Stimulated activated CD4-positive, alpha-beta T cell treated with anti-CD3 and anti-CD28 coated beads, Interleukin-4, amount 100 ng/mL, for 24 hours (primary cell): ENCODE results near the gene KRT4.

Experiments
- DNase-seq: peaks from one replicate; pipeline ENCODE4 v3.0.0-alpha.2; 2020

KRT4 gene

GRCh38 chr12:52836491-52837412, 22.8 kb upstream of the KRT4 start:
- no peak for DNase-seq

DNA sequence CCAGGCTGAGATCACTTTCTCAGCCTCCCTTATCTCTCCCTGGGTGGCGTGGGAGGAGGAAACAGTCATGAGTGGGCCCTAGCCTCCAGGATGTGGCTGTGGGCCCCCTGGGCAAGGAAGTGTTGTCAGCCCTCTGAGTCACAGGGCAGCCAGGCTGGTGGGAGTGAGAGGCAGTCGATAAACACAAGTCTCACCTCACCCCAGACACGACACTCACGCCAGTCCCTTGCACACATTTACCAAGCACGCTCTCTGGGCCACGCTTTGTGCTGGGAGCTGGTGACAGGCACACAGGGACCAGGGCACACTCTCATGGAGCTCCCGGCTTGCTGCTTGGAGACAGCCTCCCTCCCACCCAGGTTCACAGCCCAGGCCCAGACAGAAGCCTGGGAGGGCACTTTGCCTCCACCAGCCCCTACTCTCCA, 22.1 kb upstream of the KRT4 start:
- peak; percentile 67 for DNase-seq

- DNase-seq = no peak
These were observed 21.5 kb upstream of the KRT4 start for GRCh38 chr12:52835271-52836041.

DNA sequence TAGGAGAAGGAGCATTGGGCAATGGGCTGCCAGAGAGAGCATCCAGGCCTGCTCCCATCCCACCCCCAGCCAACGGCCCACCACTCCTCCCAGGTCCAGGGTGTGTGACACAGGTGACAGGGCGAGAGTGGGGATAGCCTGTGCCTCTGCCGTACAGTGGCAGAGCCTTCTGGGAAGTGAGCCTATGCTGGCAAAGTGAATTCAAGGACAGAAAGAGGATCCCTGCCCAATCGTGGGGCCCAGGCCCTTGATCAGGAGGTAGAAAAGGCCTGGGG, 20.7 kb upstream of the KRT4 start:
- no peak for DNase-seq

DNA sequence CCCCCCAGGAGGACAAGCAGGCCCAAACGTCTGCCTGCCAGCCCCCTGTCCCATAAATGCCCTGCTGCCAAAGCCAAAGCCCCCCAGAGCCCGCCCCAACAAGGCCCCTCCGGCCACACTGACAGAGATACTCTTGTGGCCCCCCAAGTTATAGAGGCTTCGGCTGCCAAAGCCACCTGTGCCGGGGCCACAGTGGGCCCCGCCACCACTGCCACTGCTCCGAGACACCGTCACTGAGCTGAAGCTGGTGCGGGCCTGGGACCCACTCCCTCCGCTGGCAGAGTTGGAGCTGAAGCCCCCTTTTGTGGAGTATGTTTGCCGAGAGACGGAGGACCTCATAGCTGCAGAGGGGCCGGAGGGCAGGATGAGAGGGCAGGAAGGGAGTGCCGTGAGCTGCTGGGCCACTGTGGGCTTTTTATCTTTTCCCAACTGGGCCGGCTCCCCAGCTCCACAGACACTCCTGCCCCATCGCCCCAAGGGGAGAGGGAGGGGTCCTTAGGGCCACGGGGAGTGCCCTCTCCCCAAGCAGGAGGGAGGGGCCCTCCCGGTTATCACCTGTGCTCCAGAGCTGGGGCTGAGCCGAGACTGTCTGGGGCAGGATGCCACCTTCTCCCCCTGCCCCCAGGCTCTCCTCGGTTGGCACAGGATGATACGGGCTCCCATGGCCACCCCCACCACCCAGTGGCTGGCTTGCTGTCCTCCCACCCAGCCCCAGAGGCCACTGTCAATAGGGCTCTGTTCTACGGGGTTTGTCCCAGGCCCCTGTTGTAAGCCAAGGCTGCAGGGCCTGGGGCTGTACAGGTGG, 20.2 kb upstream of the KRT4 start, which contains the start of gene KRT79:
Gene KRT79, minus strand, starts transcription at position 390 of the 805 bp plus-strand sequence. Its CDS starts 51 bp downstream, at position 339.
- no peak for DNase-seq

DNA sequence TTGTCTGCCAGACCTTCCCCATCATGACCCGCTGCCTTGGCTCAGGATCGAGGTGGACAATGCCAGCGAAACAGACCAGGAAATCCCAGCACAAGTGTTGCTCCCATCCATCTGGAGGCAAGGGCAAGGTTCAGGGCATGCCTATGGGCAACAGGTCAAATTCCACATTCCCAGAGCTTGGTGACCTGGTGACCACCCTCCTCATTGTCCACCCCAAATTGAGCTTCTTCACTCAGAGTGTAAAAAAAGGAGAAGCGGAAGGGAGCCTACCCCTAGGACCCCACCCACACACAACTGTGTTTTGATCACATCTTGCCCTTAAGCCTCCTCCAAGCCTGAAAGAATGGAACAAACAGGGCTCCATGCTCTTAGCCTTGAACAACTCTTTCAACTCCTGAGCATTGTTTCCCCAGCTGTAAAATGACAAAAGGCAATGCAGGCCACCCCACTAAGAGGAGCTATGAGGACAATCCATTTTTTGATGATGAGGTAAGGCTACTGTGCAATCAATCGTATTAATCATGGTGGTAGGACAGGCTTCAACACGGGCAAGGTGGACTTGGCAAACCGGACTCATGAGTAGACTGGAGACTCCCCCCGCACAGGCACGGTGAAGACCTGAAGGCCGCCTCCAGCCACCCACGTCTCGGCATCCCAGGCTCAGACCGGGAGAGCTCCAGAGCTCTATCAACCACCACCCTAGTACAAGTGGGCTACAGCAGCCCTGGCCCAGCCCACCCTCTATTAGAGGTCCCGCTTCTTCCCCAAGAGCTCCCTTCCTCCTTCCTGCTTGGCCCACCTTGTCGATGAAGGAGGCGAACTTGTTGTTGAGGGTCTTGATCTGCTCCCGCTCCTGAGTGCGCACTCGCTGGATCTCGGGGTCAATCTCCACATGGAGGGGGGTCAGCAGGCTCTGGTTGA, 19.3 kb upstream of the KRT4 start:
- no peak for DNase-seq

DNA sequence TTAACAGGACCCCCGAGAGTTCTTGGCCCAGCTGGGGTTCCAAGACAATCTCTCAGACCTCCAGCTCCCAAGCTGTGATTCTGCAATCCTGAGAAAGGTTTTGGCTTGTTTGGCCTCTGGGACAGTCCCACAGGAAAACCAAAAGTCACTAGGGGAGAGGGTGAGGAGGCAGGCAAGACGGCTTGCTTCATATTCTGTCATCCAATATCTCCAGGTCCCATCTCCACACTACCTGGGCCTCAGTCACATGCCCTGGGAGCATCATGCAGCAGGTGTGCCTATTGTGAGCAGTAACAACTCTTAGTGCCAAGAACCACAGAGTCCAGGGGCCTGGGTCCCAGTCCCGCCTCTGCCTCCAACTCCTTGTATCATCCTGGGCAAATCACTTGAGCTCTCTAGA, 18.5 kb upstream of the KRT4 start:
- DNase-seq = no peak

GRCh38 chr12:52831251-52831650, 17.3 kb upstream of the KRT4 start:
- DNase-seq = no peak

DNA sequence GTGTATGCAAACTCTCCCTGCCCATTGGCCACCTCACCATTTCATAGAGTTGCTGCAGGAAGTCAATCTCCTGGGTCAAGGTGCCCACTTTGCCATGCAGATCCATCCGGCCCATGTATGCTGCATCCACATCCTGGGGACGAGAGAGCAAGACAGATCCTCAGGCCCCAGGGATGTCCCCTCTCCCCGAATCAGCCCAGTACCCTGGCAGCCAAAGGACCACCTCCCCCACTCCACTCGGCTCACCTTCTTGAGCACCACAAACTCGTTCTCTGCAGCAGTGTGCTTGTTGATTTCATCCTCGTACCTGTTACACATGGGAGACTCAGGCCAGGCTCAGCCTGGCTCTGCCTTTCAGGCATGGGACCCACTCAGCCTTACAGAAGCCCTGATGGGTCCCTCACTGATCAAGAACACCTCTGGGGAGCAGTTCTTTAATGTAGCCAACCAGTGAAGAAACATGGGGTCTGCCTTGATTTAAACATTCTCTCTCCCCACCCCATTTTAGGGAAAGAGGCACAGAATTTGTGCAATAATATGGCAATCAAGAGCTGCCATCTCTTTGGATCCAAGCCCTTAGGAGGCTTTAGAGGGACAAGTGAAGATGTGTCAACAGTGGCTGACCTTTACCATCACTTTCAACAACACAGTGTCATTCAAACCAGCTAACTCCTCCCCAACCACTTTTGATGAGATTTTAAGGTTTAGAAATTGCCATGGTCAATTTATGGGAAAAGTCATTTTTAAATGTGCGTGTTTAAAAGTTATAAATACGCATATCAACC, 16.3 kb upstream of the KRT4 start:
- DNase-seq = no peak

DNA sequence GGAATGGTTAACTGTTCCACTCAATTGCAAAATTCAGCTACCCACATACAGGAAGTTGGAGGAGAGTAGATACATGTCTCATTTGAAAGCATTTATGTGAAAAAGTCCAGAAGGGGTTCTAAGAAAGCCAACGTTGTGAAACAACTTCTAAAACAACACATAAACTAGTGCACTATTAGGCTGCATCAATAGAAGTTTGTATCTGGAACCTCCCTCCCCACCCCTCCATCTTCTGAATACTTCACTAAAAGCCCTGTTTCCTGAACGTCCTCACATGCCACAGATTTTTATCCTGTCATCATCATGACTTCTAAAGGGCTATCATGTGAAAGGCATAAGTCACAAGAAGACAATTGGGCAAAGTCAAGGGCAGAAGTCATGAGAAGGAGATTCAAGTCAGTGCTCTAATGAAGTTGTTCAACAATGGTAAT, 14.7 kb upstream of the KRT4 start:
- no peak for DNase-seq

DNA sequence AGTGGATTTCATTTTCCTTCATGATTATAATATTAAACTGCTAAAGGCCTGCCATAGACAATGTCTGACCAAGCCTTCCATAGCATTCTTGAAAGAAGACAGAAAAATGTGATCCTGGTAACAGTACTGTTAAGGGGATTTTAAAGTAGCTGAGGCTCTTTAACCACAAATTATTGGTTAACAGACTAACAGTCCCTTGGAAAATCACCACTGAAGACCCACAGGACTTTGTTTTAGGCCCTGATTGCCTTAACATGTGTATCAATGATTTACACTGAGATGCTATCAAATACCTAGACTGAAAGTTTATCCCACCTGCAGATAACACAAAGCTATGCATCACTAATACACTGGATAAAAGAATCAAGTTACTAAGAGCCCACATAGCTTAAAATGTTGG, 14.2 kb upstream of the KRT4 start:
- DNase-seq = no peak

DNA sequence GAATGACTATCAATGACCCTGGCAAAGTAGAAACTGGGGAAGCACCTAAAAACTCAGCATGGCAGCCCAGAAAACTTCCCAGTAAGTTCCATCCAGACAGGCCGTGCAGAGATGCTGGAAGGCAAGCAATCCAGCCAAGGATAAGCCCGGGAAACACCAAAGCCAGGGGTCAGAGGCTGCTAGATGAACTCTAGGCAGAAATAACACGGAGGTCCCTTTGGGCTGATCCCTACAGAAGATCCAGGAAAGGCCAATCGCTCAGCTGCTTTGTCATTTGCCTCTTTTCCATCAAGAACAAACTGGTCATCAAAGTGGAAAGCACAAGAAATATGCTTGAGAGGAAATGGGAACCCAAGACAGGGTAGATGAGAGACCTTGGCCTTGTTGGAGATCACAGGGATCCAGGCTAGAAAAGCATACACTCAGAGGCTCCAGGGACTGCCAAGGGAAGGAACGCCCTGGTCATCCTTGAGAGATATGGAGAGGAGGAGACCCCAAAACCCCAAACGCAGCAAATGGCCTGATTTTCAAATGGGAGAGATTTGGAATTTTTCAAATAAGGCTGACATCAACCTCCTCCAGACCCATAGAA, 13.7 kb upstream of the KRT4 start:
- no peak for DNase-seq

DNA sequence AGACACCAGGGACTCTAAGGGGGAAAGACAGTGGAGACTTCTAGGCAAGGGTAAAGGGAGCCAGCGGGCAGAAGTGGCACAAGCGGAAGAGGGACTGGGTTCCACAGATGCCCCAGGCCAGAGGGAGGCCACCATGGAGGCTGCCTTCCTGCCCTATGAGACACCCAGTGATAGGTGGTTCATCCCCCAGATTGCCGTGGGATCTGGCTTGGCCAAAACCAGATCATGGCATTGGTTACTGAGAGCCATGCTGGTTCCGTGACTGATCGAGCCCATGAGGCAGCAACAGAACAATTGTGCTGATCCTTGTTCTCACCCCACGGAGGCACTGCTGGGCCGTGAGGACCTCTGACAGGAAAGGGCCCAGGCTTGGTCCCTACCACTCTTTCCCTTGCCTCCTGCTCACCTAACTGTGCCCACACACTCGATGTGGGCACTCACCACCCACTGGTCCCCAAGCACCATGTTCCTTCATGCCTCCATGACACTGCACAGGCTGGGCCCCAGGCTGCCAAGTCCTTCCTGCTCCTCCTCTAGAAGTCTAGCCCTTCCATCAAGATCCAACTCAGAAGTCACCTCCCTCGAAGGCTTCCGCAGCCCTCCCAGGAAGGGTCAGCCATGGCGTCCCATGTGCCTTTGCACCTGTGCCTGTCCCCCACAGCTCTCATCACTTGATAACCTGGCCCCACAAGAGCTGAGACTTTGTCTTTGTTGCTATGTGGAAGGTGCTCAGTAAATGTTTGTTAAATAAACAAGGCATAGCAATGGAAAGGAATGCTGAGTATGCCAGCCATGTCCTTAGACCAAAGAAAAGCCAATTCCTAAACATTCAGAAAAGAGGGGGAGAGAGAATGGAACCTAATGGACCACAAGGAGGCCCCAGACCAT, 12.9 kb upstream of the KRT4 start:
- DNase-seq = no peak

GRCh38 chr12:52825961-52826360, 12.0 kb upstream of the KRT4 start:
- no peak for DNase-seq

- no peak for DNase-seq
These were observed 11.0 kb upstream of the KRT4 start for GRCh38 chr12:52824741-52825410.

- DNase-seq = no peak
These were observed 10.0 kb upstream of the KRT4 start for GRCh38 chr12:52823761-52824450.

DNA sequence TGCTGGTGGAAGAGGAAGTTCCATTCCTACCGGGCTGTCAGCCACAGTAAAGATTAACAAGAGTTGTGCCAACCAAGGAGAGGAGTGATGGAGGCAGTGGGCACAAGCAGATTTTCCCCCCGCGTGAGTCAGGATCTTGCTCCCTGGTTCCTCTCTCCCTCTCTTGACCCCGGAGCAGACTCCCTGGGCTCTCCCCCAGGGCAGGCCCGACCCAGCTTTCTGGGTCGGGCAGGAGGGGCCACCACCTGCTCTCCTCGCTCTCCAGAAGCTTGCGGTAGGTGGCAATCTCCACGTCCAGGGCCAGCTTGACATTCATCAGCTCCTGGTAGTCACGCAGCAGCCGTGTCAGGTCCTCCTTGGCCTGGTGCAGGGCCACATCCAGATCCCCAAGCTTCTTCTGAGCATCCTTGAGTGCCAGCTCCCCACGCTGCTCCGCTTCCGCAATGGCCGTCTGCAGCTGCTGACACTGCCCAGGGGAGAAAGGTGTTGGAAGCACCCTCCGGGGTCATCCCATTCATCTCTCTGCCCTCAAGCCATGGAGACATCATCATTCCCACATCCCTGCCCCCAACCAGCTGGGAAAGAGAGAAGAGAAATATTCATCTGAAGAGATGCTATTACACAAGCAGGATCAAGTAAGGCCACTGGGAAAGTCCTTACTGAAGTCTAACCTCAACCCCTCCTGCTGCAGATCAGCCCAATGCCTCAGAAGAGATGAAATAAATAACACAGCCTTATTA, 9.0 kb upstream of the KRT4 start:
- DNase-seq = no peak
